Femur (tissue), 1 donor: ENCODE measurements around the gene PLAGL1.

Experiments
- DNase-seq: peaks from one replicate; pipeline ENCODE4 v3.0.0-alpha.2; 2017

Gene PLAGL1

GRCh38 chr6:144008846-144009245 lies 787 bp upstream of the PLAGL1 start:
- no peak for DNase-seq

DNA sequence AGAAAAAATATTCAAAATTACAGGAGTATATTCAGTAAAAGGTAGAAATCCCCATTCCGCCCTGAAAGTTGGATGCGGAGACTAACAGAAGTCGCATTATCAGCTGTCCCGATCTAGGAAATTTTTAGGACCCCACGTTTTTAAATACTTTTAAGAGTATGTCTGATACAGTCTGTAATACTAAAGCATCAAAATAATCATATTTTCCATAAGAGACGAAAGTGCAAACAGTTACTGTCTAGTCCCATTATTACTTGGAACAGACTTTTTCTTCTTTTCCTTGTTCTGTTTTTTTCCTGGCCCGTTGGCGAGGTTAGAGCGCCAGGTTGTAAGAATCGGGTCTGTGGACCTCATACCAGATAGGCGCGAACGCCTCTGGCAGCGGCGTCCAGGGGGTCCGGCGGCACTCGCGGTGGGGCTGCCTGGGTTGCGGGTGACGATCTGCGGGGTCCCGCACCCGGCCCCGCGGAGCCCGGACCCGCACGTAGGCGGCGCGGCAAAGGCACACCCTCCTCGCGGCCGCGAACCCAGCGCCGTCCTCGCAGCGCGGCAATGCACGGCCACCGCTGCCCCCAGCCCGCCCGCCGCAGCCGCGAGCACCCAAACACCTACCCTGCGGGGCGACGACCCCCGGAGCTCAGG lies 460 bp downstream of the PLAGL1 start:
- DNase-seq: no peak

GRCh38 chr6:144006736-144007477 lies 1.2 kb downstream of the PLAGL1 start:
- peak; percentile 68 for DNase-seq

GRCh38 chr6:143999406-143999805 lies 8.7 kb downstream of the PLAGL1 start:
- no peak for DNase-seq

DNA sequence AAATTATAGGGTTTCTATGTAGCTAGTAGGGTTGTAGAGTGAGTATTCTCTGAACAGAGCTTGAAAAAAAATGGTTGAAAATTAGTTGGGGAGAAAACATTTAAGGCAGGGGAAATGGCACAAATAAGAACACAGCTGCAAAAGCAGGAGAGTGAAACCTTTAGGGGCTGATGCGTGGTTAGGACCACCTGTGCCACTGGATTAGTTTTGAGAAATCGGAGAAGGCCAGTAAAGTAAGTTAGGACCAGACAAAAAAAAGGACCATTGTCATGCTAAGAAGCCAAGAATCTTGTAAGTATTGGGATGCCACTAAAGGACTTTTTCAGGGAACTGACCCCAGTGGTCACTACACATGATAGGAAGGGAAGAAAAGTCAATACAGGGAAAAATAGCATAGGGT lies 9.4 kb downstream of the PLAGL1 start:
- no peak for DNase-seq

GRCh38 chr6:143993965-143994646 lies 14.0 kb downstream of the PLAGL1 start:
- no peak for DNase-seq

GRCh38 chr6:143992285-143992684 lies 15.8 kb downstream of the PLAGL1 start:
- no peak for DNase-seq

- DNase-seq: no peak
Observed at GRCh38 chr6:143986463-143987065, 21.5 kb downstream of the PLAGL1 start.

DNA sequence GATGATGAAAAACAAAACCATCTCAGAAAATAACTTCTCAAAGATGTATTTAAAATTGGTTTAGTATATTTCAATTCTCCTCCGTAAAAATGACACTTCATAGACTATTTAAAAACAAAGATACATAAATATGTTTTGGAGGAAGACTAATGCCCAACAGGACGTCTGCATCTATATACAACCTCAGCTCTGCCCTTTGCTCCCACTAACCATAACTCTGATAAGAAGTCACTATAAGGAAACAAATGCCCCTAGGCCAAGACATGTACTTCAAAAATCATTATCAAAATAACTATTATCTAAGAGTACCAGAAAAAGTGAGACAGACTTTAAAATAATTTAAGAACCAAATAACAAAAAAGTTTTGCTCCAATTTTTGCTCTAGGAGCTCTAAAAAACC lies 23.4 kb downstream of the PLAGL1 start:
- no peak for DNase-seq

DNA sequence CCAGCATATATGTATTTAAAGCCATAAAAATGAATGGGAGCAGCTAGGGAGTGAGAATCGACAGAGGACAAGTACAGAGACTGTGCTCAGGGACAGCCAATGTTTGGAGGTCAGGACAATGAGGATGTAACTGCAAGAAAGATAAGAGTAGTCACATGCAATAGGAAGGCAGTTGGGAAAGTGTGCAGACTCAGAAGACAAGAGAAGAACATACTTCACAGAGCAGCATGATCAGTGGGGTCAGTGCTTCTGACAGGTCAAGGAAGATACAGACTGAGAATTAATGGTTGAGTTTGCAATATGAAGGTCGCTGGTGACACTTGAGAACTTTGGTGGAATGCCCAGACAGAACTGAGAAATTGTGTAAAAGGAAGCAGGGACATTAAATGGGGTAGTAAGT lies 25.1 kb downstream of the PLAGL1 start:
- no peak for DNase-seq

GRCh38 chr6:143980921-143981320 lies 27.1 kb downstream of the PLAGL1 start:
- no peak for DNase-seq

DNA sequence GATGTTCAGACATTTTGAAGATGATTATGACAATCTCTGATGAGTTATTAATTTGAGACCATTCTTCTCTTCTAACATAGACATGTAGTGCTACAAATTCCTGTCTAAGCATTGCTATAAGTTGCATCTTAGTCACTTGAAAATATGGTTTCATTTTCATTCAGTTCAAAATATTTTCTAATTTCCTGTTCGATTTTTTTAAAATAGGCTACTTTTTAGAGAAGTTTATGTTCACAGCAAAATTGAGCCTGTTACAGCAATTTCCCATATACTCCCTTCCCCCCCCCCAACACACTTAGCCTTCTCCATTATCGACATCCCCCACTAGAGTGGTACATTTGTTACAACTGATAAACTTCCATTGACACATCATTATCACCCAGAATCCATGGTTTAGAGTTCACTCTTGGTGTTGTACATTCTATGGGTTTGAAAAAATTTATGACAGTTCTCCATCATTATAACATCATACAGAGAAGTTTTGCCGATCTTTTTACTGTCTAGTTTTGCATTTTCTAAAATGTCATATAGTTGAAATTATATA lies 31.2 kb downstream of the PLAGL1 start:
- no peak for DNase-seq

- no peak for DNase-seq
Observed at GRCh38 chr6:143974089-143974488, 34.0 kb downstream of the PLAGL1 start.

GRCh38 chr6:143973097-143973966 lies 34.7 kb downstream of the PLAGL1 start:
- DNase-seq: no peak

- no peak for DNase-seq
Observed at GRCh38 chr6:143971482-143972205, 36.4 kb downstream of the PLAGL1 start.

- no peak for DNase-seq
Observed at GRCh38 chr6:143970456-143971218, 37.4 kb downstream of the PLAGL1 start.

- no peak for DNase-seq
Observed at GRCh38 chr6:143969077-143969476, 39.0 kb downstream of the PLAGL1 start.

GRCh38 chr6:143967706-143968376 lies 40.2 kb downstream of the PLAGL1 start:
- no peak for DNase-seq

DNA sequence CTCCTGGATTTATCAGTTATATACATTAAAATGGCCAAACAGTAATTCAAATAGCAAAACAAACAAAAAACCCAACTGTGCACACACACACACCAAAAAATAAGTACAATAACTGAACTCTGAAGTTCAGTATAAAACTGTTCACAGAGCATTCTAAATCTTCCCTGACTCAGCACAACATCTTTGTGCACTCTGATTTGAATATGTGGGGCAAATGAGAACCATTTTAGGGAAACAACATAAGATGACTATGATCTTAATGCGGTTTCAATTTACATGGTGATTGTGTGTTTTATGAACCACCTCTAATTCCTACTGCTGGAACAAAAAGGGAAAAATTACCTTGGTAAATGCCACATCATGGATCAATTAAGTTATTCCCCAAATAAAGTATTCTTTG lies 41.7 kb downstream of the PLAGL1 start:
- no peak for DNase-seq

DNA sequence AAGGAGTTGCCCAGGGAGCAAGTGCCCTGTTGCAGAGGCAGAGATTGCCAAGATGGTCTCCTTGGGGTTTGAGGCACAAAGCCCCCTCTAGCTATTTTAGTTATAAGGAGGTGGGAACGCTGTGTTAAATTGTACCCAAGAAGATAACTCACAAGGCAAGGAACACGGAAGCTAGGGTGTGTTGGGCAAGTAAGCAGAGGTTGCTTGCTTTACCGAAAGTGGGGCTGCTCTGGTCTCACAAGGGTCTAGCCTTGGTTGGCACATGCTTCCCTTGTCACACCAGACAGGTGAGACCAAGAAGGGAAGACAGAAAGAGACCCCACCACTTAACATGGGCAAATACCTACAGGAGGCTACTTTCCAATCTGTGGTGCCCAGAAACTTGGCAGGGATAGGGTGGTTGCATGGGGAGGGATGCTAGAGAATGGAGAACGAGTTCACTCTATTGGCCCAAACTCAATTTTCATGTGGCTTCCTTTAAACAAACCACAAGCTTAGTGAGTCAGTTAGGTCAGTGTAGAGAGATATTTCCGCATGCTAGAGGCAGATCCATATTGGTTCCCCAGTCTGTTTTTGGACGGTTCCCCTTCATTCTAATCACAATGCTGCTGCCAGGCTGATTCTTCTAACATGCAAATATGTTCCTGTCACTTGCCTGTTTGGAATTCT lies 42.4 kb downstream of the PLAGL1 start:
- DNase-seq: no peak
